ENCODE measurements around the gene PPP2R2C.

The PPP2R2C gene

GRCh38 chr4:6307230-6307629 is 165.2 kb downstream of the PPP2R2C start:
- Histone ChIP-seq H3K4me1 (ENCODE audit: control insufficient read depth, low read depth, low read length) (no peaks in the 10 kb centered on the region), H3K9me3 (ENCODE audit: control insufficient read depth, low read depth, low read length) (no peaks in the 10 kb centered on the region), H3K27me3 (ENCODE audit: control insufficient read depth, insufficient read depth, low read length) (peaks cover 15% of the 10 kb centered on the region), H3K36me3 (ENCODE audit: control insufficient read depth, low read depth, low read length) (peaks cover 11% of the 10 kb centered on the region), H3K4me3 (ENCODE audit: low read length) (no peak overlapping the region), H3K9ac (ENCODE audit: low read length) (no peak overlapping the region), H3K27ac (ENCODE audit: low read length) (no peak overlapping the region)

- no peaks in the 10 kb centered on the region for H3K4me1 ChIP-seq (ENCODE audit: control insufficient read depth, low read depth, low read length)
- peaks cover 15% of the 10 kb centered on the region for H3K27me3 ChIP-seq (ENCODE audit: control insufficient read depth, insufficient read depth, low read length)
- H3K9me3 ChIP-seq (ENCODE audit: control insufficient read depth, low read depth, low read length), result no peaks in the 10 kb centered on the region
- no peak overlapping the region for H3K4me3 ChIP-seq (ENCODE audit: low read length)
- no peak overlapping the region for H3K27ac ChIP-seq (ENCODE audit: low read length)
- peaks cover 18% of the 10 kb centered on the region for H3K36me3 ChIP-seq (ENCODE audit: control insufficient read depth, low read depth, low read length)
- H3K9ac ChIP-seq (ENCODE audit: low read length), result no peak overlapping the region
Measured at GRCh38 chr4:6306299-6306698, 166.1 kb downstream of the PPP2R2C start.

GRCh38 chr4:6303943-6304342 is 168.5 kb downstream of the PPP2R2C start:
- H3K4me3 ChIP-seq (ENCODE audit: low read length), result no peak overlapping the region
- H3K36me3 ChIP-seq (ENCODE audit: control insufficient read depth, low read depth, low read length), result peaks cover 28% of the 10 kb centered on the region
- no peak overlapping the region for H3K9ac ChIP-seq (ENCODE audit: low read length)
- no peak overlapping the region for H3K27ac ChIP-seq (ENCODE audit: low read length)
- H3K4me1 ChIP-seq (ENCODE audit: control insufficient read depth, low read depth, low read length), result no peaks in the 10 kb centered on the region
- H3K9me3 ChIP-seq (ENCODE audit: control insufficient read depth, low read depth, low read length), result no peaks in the 10 kb centered on the region
- no peaks in the 10 kb centered on the region for H3K27me3 ChIP-seq (ENCODE audit: control insufficient read depth, insufficient read depth, low read length)

- Histone ChIP-seq H3K9ac (ENCODE audit: low read length) (no peak overlapping the region), H3K36me3 (ENCODE audit: control insufficient read depth, low read depth, low read length) (peaks cover 28% of the 10 kb centered on the region), H3K27me3 (ENCODE audit: control insufficient read depth, insufficient read depth, low read length) (no peaks in the 10 kb centered on the region), H3K27ac (ENCODE audit: low read length) (no peak overlapping the region), H3K9me3 (ENCODE audit: control insufficient read depth, low read depth, low read length) (no peaks in the 10 kb centered on the region), H3K4me3 (ENCODE audit: low read length) (no peak overlapping the region), H3K4me1 (ENCODE audit: control insufficient read depth, low read depth, low read length) (no peaks in the 10 kb centered on the region)
Measured at GRCh38 chr4:6302869-6303268, 169.5 kb downstream of the PPP2R2C start.

GRCh38 chr4:6301732-6302442 is 170.5 kb downstream of the PPP2R2C start:
- Histone ChIP-seq H3K9me3 (ENCODE audit: control insufficient read depth, low read depth, low read length) (no peaks in the 10 kb centered on the region), H3K27me3 (ENCODE audit: control insufficient read depth, insufficient read depth, low read length) (no peaks in the 10 kb centered on the region), H3K27ac (ENCODE audit: low read length) (no peak overlapping the region), H3K4me3 (ENCODE audit: low read length) (no peak overlapping the region), H3K4me1 (ENCODE audit: control insufficient read depth, low read depth, low read length) (no peaks in the 10 kb centered on the region), H3K9ac (ENCODE audit: low read length) (no peak overlapping the region), H3K36me3 (ENCODE audit: control insufficient read depth, low read depth, low read length) (peaks cover 28% of the 10 kb centered on the region)

GRCh38 chr4:6301051-6301731 is 171.2 kb downstream of the PPP2R2C start:
- Histone ChIP-seq H3K27me3 (ENCODE audit: control insufficient read depth, insufficient read depth, low read length) (no peaks in the 10 kb centered on the region), H3K4me1 (ENCODE audit: control insufficient read depth, low read depth, low read length) (no peaks in the 10 kb centered on the region), H3K27ac (ENCODE audit: low read length) (no peak overlapping the region), H3K9ac (ENCODE audit: low read length) (no peak overlapping the region), H3K9me3 (ENCODE audit: control insufficient read depth, low read depth, low read length) (no peaks in the 10 kb centered on the region), H3K36me3 (ENCODE audit: control insufficient read depth, low read depth, low read length) (peaks cover 31% of the 10 kb centered on the region), H3K4me3 (ENCODE audit: low read length) (no peak overlapping the region)

GRCh38 chr4:6300359-6300758 is 172.1 kb downstream of the PPP2R2C start:
- H3K9me3 ChIP-seq (ENCODE audit: control insufficient read depth, low read depth, low read length), result no peaks in the 10 kb centered on the region
- H3K9ac ChIP-seq (ENCODE audit: low read length), result no peak overlapping the region
- H3K36me3 ChIP-seq (ENCODE audit: control insufficient read depth, low read depth, low read length), result peaks cover 31% of the 10 kb centered on the region
- H3K4me3 ChIP-seq (ENCODE audit: low read length), result no peak overlapping the region
- H3K4me1 ChIP-seq (ENCODE audit: control insufficient read depth, low read depth, low read length), result no peaks in the 10 kb centered on the region
- no peak overlapping the region for H3K27ac ChIP-seq (ENCODE audit: low read length)
- H3K27me3 ChIP-seq (ENCODE audit: control insufficient read depth, insufficient read depth, low read length), result no peaks in the 10 kb centered on the region

GRCh38 chr4:6299875-6300274 is 172.5 kb downstream of the PPP2R2C start:
- Histone ChIP-seq H3K4me3 (ENCODE audit: low read length) (no peak overlapping the region), H3K27ac (ENCODE audit: low read length) (no peak overlapping the region), H3K9me3 (ENCODE audit: control insufficient read depth, low read depth, low read length) (no peaks in the 10 kb centered on the region), H3K9ac (ENCODE audit: low read length) (no peak overlapping the region), H3K4me1 (ENCODE audit: control insufficient read depth, low read depth, low read length) (no peaks in the 10 kb centered on the region), H3K27me3 (ENCODE audit: control insufficient read depth, insufficient read depth, low read length) (no peaks in the 10 kb centered on the region), H3K36me3 (ENCODE audit: control insufficient read depth, low read depth, low read length) (peaks cover 31% of the 10 kb centered on the region)

- Histone ChIP-seq H3K9me3 (ENCODE audit: control insufficient read depth, low read depth, low read length) (no peaks in the 10 kb centered on the region), H3K36me3 (ENCODE audit: control insufficient read depth, low read depth, low read length) (peaks cover 31% of the 10 kb centered on the region), H3K4me3 (ENCODE audit: low read length) (no peak overlapping the region), H3K27me3 (ENCODE audit: control insufficient read depth, insufficient read depth, low read length) (no peaks in the 10 kb centered on the region), H3K27ac (ENCODE audit: low read length) (no peak overlapping the region), H3K9ac (ENCODE audit: low read length) (no peak overlapping the region), H3K4me1 (ENCODE audit: control insufficient read depth, low read depth, low read length) (no peaks in the 10 kb centered on the region)
Measured at GRCh38 chr4:6298852-6299251, 173.6 kb downstream of the PPP2R2C start.

- H3K27me3 ChIP-seq (ENCODE audit: control insufficient read depth, insufficient read depth, low read length), result no peaks in the 10 kb centered on the region
- no peak overlapping the region for H3K9ac ChIP-seq (ENCODE audit: low read length)
- no peak overlapping the region for H3K27ac ChIP-seq (ENCODE audit: low read length)
- no peaks in the 10 kb centered on the region for H3K9me3 ChIP-seq (ENCODE audit: control insufficient read depth, low read depth, low read length)
- H3K36me3 ChIP-seq (ENCODE audit: control insufficient read depth, low read depth, low read length), result peaks cover 28% of the 10 kb centered on the region
- no peaks in the 10 kb centered on the region for H3K4me1 ChIP-seq (ENCODE audit: control insufficient read depth, low read depth, low read length)
- no peak overlapping the region for H3K4me3 ChIP-seq (ENCODE audit: low read length)
Measured at GRCh38 chr4:6298035-6298434, 174.4 kb downstream of the PPP2R2C start.

GRCh38 chr4:6297266-6297815 is 175.1 kb downstream of the PPP2R2C start:
- H3K9me3 ChIP-seq (ENCODE audit: control insufficient read depth, low read depth, low read length), result no peaks in the 10 kb centered on the region
- no peak overlapping the region for H3K27ac ChIP-seq (ENCODE audit: low read length)
- H3K4me3 ChIP-seq (ENCODE audit: low read length), result no peak overlapping the region
- peaks cover 21% of the 10 kb centered on the region for H3K36me3 ChIP-seq (ENCODE audit: control insufficient read depth, low read depth, low read length)
- no peaks in the 10 kb centered on the region for H3K27me3 ChIP-seq (ENCODE audit: control insufficient read depth, insufficient read depth, low read length)
- H3K4me1 ChIP-seq (ENCODE audit: control insufficient read depth, low read depth, low read length), result no peaks in the 10 kb centered on the region
- no peak overlapping the region for H3K9ac ChIP-seq (ENCODE audit: low read length)

GRCh38 chr4:6296026-6296425 is 176.4 kb downstream of the PPP2R2C start:
- H3K4me3 ChIP-seq (ENCODE audit: low read length), result no peak overlapping the region
- H3K4me1 ChIP-seq (ENCODE audit: control insufficient read depth, low read depth, low read length), result no peaks in the 10 kb centered on the region
- H3K36me3 ChIP-seq (ENCODE audit: control insufficient read depth, low read depth, low read length), result peaks cover 10% of the 10 kb centered on the region
- H3K9ac ChIP-seq (ENCODE audit: low read length), result no peak overlapping the region
- H3K27me3 ChIP-seq (ENCODE audit: control insufficient read depth, insufficient read depth, low read length), result no peaks in the 10 kb centered on the region
- no peak overlapping the region for H3K27ac ChIP-seq (ENCODE audit: low read length)
- no peaks in the 10 kb centered on the region for H3K9me3 ChIP-seq (ENCODE audit: control insufficient read depth, low read depth, low read length)

Data from iPS-18a (cell line).